Endothelial cell (in vitro differentiated cells): ENCODE measurements around the gene FAM9C. TPM values are rescaled to one million over a fixed set of nuclear protein-coding genes. Genes with fewer than 3 reads are reported as not detected.

Experiments
- DNase-seq: peaks from one replicate; pipeline ENCODE4 v3.0.0; 2021; ENCODE audit warnings: low spot score
- H3K27ac Mint-ChIP-seq: one replicate; pipeline ENCODE4 v1.8.0; 2021; ENCODE audit warnings: mixed read lengths, inconsistent platforms; ENCODE audit not compliant: unreplicated experiment
- H3K27me3 Mint-ChIP-seq: one replicate; pipeline ENCODE4 v1.8.0; 2021; ENCODE audit warnings: mild to moderate bottlenecking, moderate library complexity, mixed read lengths, inconsistent platforms; ENCODE audit not compliant: unreplicated experiment
- H3K36me3 Mint-ChIP-seq: one replicate; pipeline ENCODE4 v1.8.0; 2021; ENCODE audit warnings: mild to moderate bottlenecking, low read depth, mixed read lengths, inconsistent platforms; ENCODE audit not compliant: unreplicated experiment
- H3K4me1 Mint-ChIP-seq: one replicate; pipeline ENCODE4 v1.8.0; 2021; ENCODE audit warnings: mild to moderate bottlenecking, mixed read lengths, inconsistent platforms; ENCODE audit not compliant: unreplicated experiment
- H3K4me3 Mint-ChIP-seq: one replicate; pipeline ENCODE4 v1.8.0; 2021; ENCODE audit warnings: mild to moderate bottlenecking, mixed read lengths, inconsistent platforms; ENCODE audit not compliant: unreplicated experiment
- H3K9me3 Mint-ChIP-seq: one replicate; pipeline ENCODE4 v1.8.0; 2021; ENCODE audit warnings: mixed read lengths, inconsistent platforms; ENCODE audit not compliant: unreplicated experiment
- total RNA-seq: library from RNA; stranded (reverse); fragmentation: NEBNext Ultra II Directional; extraction: Animal tissue kit (Norgen Biotek cat#: 25700); gene quantifications from one replicate; pipeline ENCODE4 v1.2.1, GENCODE V29; 2021; ENCODE audit not compliant: unreplicated experiment
- TF ChIP-seq, protein P1 (sequence below): fragments of 200-600 bp; sonication (generic); IDR thresholded peaks from one replicate; pipeline ENCODE4 v1.5.0; 2021; ENCODE audit warnings: antibody characterized with exemption; ENCODE audit not compliant: unreplicated experiment

FAM9C gene
- total RNA-seq, 1 donor from 2014 or later, result not detected

DNA sequence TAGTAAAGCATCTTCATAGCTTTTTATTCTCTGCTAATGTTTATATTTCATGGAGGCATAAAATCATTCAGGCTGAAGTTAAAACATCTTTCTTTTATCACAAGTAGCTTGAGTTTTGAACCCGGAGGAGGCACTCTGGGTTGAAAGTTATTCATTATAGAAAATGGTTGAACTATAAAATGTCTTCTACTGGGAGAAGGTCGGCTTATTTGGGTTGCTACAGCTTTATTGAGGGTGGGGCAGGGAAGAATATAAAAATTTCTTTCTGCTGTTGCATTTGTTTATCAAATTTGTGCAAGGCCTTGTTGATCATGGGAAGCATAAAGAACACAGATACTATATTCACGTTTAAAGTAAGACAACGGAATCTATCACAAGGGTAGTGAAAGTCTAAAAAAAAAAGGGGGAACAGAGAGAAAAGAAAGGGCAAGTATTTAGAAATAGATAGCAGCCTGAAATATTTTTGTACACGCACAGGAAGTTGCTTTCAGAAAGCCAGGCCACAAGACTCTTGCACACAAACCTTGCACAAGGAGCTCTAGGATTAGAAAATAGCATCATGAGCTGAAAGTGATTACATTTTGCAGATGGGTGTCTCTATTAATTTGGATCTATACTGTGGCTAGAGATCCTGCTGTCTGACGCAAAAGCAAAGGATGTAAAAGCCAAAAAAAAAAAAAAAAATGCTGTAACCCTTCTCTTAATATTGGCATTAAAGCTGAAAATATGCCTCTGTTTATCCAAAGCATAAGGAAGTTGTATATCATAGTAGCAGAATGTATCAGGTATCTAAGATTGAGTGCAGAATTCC is 37.2 kb upstream of the FAM9C start:
- Mint-ChIP-seq H3K36me3 (no peaks in the 10 kb centered on the region), H3K9me3 (no peaks in the 10 kb centered on the region), H3K27ac (no peak overlapping the region), H3K4me3 (no peak overlapping the region), H3K4me1 (no peaks in the 10 kb centered on the region), H3K27me3 (no peaks in the 10 kb centered on the region)
- TF ChIP-seq, protein P1, sequence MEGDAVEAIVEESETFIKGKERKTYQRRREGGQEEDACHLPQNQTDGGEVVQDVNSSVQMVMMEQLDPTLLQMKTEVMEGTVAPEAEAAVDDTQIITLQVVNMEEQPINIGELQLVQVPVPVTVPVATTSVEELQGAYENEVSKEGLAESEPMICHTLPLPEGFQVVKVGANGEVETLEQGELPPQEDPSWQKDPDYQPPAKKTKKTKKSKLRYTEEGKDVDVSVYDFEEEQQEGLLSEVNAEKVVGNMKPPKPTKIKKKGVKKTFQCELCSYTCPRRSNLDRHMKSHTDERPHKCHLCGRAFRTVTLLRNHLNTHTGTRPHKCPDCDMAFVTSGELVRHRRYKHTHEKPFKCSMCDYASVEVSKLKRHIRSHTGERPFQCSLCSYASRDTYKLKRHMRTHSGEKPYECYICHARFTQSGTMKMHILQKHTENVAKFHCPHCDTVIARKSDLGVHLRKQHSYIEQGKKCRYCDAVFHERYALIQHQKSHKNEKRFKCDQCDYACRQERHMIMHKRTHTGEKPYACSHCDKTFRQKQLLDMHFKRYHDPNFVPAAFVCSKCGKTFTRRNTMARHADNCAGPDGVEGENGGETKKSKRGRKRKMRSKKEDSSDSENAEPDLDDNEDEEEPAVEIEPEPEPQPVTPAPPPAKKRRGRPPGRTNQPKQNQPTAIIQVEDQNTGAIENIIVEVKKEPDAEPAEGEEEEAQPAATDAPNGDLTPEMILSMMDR, result no peak
- no peak for DNase-seq

DNA sequence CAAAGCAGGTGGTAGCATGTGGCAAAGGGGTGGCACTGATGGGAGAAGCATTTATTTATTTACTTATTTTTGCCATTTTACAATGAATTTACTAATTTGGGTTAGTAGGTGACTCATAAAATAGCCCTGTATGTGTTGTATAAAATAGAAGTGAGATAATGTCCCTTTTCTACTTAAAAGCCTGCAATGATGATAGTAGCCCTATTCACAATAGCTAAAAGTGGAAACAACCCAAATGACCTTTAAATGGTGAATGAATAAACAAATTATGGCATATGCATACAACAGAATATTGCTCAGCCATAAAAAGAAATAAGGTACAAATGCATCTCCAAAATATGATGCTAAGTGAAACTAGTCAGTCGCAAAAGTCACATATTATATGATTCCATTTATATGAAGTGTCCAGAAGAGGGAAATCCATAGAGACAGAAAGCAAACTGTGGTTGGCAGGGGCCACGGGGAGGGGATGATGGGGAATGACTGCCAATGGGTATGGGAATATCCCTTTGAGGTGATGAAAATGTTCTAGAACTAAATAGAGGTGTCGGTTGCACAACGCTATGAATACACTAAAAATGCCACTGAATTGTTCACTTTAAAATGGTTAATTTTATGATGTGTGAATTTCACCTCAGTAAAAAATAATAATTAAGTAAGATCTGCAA is 35.8 kb upstream of the FAM9C start:
- Mint-ChIP-seq H3K9me3 (no peaks in the 10 kb centered on the region), H3K4me3 (no peak overlapping the region), H3K36me3 (no peaks in the 10 kb centered on the region), H3K4me1 (no peaks in the 10 kb centered on the region), H3K27ac (no peak overlapping the region), H3K27me3 (no peaks in the 10 kb centered on the region)
- TF ChIP-seq, protein P1, result no peak
- DNase-seq, result no peak

DNA sequence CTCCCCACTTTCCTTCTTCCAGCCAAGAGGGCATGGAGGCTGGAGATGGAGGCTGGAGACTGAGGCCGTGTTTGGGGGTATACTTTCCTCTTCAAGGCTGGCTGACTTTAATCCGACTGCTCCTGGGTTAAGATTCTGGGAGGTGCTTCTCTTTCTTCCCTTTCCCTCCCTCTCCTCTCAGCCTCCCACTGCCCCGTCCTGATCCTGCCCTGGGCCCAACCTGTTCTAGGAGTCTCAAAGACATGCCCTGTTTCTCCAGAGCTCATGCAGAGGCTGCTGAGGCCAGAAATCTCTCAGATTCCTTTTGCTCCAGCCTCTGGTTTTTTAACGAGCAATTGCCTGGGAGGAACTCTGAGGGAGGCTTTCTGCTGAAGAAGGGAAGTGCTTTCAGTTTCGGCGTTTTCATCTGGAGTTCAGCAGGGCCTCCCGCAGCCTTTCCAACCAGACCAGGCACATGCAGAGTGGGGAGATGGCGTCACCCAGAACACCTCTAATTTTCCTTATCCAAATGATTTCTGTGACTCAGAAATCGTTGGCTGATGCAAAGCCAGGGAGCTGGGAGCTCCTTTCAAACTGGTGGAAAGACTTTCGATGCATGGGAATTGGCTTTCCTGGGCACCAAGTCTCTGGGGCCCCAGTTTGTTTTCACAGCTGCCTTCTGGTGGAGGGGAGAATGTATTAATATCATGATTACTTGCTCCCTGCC is 34.5 kb upstream of the FAM9C start:
- Mint-ChIP-seq H3K4me3 (no peak overlapping the region), H3K4me1 (no peaks in the 10 kb centered on the region), H3K36me3 (no peaks in the 10 kb centered on the region), H3K27ac (no peak overlapping the region), H3K27me3 (no peaks in the 10 kb centered on the region), H3K9me3 (no peaks in the 10 kb centered on the region)
- no peak for DNase-seq
- TF ChIP-seq, protein P1, result no peak

DNA sequence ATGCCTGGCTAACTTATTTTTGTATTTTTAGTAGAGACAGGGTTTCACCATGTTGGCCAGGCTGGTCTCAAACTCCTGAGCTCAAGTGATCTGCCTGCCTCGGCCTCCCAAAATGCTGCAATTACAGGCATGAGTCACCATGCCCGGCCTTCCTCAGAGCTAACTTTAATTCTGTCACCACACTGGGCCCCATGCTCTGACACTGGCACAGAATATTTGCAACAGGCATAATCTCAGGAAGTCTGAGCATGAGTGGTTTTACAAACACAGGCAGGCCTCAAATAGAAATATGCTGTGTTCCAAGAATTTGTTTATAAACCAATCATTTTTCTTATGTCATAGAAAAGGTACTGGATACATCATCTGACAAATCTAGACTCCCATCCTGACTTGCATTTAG is 32.7 kb upstream of the FAM9C start:
- no peaks in the 10 kb centered on the region for H3K4me1 Mint-ChIP-seq
- no peak overlapping the region for H3K4me3 Mint-ChIP-seq
- TF ChIP-seq, protein P1, result no peak
- H3K27ac Mint-ChIP-seq, result no peak overlapping the region
- no peaks in the 10 kb centered on the region for H3K9me3 Mint-ChIP-seq
- H3K36me3 Mint-ChIP-seq, result no peaks in the 10 kb centered on the region
- DNase-seq, result no peak
- H3K27me3 Mint-ChIP-seq, result no peaks in the 10 kb centered on the region
